ENCODE measurements around the gene SYNRG.

- TF ChIP-seq, protein P1, sequence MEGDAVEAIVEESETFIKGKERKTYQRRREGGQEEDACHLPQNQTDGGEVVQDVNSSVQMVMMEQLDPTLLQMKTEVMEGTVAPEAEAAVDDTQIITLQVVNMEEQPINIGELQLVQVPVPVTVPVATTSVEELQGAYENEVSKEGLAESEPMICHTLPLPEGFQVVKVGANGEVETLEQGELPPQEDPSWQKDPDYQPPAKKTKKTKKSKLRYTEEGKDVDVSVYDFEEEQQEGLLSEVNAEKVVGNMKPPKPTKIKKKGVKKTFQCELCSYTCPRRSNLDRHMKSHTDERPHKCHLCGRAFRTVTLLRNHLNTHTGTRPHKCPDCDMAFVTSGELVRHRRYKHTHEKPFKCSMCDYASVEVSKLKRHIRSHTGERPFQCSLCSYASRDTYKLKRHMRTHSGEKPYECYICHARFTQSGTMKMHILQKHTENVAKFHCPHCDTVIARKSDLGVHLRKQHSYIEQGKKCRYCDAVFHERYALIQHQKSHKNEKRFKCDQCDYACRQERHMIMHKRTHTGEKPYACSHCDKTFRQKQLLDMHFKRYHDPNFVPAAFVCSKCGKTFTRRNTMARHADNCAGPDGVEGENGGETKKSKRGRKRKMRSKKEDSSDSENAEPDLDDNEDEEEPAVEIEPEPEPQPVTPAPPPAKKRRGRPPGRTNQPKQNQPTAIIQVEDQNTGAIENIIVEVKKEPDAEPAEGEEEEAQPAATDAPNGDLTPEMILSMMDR (conservative IDR thresholded peaks at IDR 0.05 in 1 of 2, IDR thresholded peaks at IDR 0.05 in 1 of 2; ENCODE audit: low read depth in 1 of 2, low read length in 2 of 2) = peak in 1 of 2 donors; percentile 32
- TF ChIP-seq EZH2 (IDR thresholded peaks at IDR 0.05; ENCODE audit: low read length, missing control alignments) = no peak
Measured at GRCh38 chr17:37609170-37610040, at the start of gene SYNRG.

Data from fibroblast of lung (primary cell).